SK-MEL-5 (cell line): Measurements from ENCODE around the gene MACF1. TPM values are rescaled to one million over a fixed set of nuclear protein-coding genes. Genes with fewer than 3 reads are reported as not detected.

Experiments
- DNase-seq: peaks from one replicate; pipeline ENCODE4 v3.0.0-alpha.2; 2016; ENCODE audit warnings: low read depth, low spot score
- in situ Hi-C: cut with HindIII; loops from 2 replicates; pipeline ENCODE4 v1.10.0; 2016; ENCODE audit warnings: low sequenced_read_pairs, high pct_unique_total_duplicates, low pct_unique_long_range_greater_than_20kb
- total RNA-seq: library from RNA; depleted of rRNA; stranded (reverse); fragments of >200 nt; shearing (Covaris generic); gene quantifications from 2 replicates; pipeline ENCODE4 v1.2.3, GENCODE V29; 2014

The MACF1 gene
- total RNA-seq, 1 experiment from 2014 or later: 70.1 TPM

GRCh38 chr1:39386997-39387396, 182.5 kb downstream of the MACF1 start:
- in situ Hi-C loops: no loop called here
- no peak for DNase-seq

DNA sequence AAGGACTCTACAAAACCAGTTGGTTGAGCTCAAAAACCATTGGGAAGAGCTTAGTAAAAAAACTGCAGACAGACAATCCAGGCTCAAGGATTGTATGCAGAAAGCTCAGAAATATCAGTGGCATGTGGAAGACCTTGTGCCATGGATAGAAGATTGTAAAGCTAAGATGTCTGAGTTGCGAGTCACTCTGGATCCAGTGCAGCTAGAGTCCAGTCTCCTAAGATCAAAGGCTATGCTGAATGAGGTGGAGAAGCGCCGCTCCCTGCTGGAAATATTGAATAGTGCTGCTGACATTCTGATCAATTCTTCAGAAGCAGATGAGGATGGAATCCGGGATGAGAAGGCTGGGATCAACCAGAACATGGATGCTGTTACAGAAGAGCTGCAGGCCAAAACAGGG, 183.0 kb downstream of the MACF1 start:
- in situ Hi-C loops: no loop called here
- DNase-seq: peak; percentile 59

GRCh38 chr1:39391691-39392679, 187.5 kb downstream of the MACF1 start:
- in situ Hi-C loops: no loop called here
- peak; percentile 55 for DNase-seq

DNA sequence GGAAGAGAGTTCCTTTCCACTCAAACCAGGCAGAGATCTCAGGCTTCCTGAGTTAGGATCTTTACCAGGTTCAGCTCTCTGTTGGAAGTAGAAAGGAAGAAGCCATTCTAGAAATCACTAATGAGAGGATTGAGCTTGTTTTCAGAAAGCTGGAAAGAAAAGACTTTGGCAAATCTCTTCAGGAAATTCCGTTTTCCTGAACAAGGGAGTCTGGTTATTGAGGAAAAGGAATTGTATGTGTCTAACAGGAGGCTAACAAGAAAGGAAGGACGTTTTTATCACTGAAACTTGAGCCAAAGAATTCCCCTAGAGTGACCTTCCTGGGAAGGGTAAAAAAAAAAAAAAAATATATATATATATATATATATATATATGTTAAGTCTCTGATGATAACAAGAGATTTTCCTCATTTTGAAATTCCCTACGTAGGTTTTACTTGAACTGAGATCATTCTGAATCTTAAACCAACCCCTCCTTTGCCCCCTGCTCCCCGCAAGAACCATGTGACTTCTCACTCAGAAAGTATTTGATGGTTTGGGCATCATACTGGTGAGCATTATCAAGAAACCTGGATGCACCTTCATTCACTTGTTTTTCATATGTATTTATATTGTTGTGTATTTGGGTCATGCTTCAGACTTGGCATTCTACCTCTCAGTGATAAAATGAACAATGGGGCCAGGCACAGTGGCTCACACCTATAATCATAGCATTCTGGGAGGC, 188.5 kb downstream of the MACF1 start:
- no peak for DNase-seq
- in situ Hi-C loops: no loop called here

DNA sequence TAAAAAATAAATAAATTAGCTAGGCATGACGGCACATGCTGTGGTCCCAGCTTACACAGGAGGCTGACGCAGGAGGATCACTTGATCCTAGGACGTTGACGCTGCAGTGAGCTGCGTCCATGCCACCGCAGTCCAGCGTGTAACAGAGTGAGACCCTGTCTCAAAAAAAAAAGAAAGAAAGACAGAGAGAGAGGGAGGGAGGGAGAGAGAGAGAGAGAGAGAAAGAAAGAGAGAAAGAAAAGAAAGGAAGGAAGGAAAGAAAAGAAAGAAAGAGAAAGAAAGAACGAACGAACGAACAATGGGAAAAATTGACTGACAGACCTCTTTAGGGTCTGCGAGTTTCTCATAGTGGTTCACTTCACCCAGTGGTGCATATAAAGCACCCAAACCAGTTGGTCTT, 189.2 kb downstream of the MACF1 start:
- in situ Hi-C loops: no loop called here
- no peak for DNase-seq

GRCh38 chr1:39394059-39394458, 189.6 kb downstream of the MACF1 start:
- in situ Hi-C loops: no loop called here
- no peak for DNase-seq

GRCh38 chr1:39394598-39394997, 190.1 kb downstream of the MACF1 start:
- DNase-seq: no peak
- in situ Hi-C loops: no loop called here

DNA sequence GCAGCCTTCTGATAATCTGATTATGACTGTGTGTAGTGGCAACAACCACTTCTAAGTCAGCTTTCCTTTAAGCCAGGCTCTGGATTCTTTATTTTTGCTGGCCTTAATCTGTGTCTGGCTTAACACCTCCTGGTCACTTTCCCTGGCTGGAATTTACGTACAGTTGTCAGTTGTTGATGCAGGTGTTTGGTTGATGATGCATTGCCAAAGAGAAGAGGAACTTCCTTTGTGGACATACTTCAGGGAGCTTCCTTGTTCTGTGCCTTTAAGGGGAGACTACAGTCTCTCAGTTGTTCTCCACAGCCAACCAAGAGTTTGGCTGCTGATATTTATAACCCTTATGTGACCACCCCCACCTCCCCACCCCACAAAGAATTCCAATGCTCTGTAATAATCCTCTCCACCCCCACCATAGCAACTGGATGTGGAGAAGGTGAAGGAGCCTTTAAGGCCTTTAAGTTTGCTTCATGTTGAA, 190.9 kb downstream of the MACF1 start:
- in situ Hi-C loops: no loop called here
- peak; percentile 69 for DNase-seq

GRCh38 chr1:39396671-39397070, 192.2 kb downstream of the MACF1 start:
- DNase-seq: no peak
- in situ Hi-C loops: no loop called here

DNA sequence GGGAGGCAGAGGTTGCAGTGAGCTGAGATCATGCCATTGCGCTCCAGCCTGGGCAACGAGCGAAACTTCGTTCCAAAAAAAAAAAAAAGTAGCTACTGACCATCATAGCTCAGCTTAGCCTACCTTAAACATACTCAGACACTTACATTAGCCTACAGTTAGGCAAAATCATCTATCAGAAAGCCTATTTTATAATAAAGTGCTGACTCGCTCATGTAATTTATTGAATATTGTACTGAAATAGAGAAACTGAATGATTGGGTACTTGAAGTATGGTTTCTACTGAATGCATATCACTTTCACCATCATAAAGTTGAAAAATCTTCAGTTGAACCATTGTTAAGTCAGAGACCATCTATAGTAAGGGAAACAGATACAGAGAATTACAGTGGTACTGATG, 193.0 kb downstream of the MACF1 start:
- no peak for DNase-seq

DNA sequence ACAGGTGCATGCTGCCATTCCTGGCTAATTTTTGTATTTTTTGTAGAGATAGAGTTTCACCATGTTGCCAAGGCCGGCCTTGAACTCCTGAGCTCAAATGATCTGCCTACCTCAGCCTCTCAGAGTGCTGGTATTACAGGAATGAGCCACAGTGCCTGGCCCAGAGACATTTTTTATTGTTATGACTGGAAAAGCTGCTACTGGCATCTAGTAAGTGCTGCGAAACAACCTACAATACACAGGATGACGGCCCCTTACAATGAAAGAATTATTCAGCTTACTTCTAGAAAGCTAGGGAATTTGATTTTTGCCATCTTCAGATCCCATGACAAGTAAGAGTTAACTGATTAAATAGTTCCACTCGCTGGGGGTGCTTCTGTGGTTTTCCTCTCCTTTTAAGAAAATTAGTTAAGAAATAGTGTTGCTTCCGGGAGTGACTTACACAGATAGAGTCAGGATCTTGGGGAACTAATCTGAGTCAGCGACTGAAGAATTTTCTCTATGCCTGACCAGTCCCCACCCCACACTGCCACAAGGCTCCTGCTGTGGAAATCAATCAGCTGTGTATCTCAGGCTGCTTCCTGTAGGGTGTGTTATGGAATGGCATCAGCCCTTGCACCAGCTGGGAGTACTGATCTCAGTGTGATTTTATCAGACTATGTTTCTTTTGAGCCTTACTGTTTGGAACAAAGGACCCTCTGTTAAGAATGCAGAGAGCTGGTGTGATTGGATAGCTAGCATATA, 194.0 kb downstream of the MACF1 start:
- peak; percentile 98 for DNase-seq
- in situ Hi-C loops: no loop called here

More for the DNA sequence above, 193.0 kb downstream of the MACF1 start:
- in situ Hi-C loops: no loop called here

- DNase-seq: no peak
- in situ Hi-C loops: no loop called here
Observed at GRCh38 chr1:39401106-39401505, 196.6 kb downstream of the MACF1 start.

- in situ Hi-C loops: no loop called here
- DNase-seq: no peak
Observed at GRCh38 chr1:39404876-39405275, 200.4 kb downstream of the MACF1 start.

- no peak for DNase-seq
Observed at GRCh38 chr1:39405358-39405757, 200.9 kb downstream of the MACF1 start.

DNA sequence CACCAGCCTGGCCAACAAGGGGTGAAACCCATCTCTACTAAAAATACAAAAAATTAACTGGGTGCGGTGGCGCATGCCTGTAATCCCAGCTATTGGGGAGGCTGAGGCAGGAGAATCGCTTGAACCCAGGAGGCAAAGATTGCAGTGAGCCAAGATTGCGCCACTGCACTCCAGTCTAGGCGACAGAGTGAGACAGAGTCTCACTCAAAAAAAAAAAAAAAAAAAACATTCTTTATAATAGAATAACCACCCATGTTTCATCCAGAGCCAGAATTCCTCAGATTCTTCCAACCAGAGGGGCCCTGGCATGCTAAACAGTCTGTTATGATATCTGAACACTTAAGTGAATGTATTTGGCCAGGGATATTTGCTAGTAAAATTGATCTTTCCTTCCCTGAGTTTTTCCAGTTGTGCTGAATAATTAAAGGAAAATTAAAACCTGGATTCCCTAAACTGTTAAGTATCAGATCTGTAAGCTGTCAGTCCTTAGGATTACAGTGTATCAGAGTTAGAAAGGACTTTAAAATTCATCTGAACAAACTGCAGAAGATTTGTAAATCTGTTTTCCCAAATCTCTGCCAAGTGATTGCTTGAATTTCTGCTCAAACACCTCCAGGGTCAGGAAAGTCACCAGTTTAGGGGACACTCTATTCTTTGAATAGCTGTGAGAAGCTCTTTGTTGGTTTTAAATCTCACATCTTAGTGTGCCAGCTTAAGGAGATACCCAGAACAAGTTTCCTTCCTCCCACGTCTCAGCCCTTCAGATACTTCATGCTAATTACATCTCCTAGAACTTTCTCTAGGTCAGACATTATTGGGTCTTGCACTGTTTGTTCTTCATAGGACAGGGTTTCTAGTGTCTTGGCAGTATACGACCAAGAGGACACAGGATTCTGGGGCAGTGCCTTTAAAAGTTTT, 202.3 kb downstream of the MACF1 start:
- in situ Hi-C loops: no loop called here
- DNase-seq: no peak

More at GRCh38 chr1:39405358-39405757, 200.9 kb downstream of the MACF1 start:
- in situ Hi-C loops: no loop called here

DNA sequence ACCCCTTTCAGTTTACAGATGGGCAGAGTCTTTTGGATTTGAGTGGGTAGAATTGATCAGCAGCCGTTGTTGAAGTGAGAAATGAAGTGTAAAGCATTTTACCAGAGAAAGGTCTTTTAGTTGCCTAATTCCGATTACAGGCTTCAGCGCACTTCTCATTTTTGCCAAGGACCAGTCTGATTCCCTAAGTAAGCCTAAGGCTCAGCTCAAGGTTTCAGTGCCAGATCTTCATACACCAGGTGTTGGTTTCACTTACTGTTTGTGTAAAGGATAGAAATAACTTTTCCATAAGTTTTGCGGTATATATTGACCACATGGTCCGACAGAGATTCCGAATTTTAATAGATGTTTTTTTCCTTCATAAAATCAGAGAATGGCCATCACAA, 203.0 kb downstream of the MACF1 start:
- in situ Hi-C loops: no loop called here
- no peak for DNase-seq
